Psoas muscle (tissue), 8 donors: Measurements from ENCODE around the gene STAU1. TPM values are rescaled to one million over a fixed set of nuclear protein-coding genes. Genes with fewer than 3 reads are reported as not detected.
"Not testable (repeated sequence)": the region's sequence is repeated elsewhere in the genome, so short reads cannot be mapped to it uniquely, and the experiment has no call there.

Experiments
- ATAC-seq, 4 donors: fragments of 200-7000 bp; cut with Tn5 transposase; one replicate each; pipeline ENCODE4 v1.9.1; 2020; ENCODE audit warnings: moderate library complexity in 3 of 4, mild to moderate bottlenecking in 2 of 4
- DNase-seq, 2 donors: peaks; one replicate each; pipeline ENCODE4 v3.0.0-alpha.2; 2020
- H3K27ac ChIP-seq: fragments of 200-600 bp; one replicate; pipeline ENCODE4 v1.8.0; 2022
- H3K27me3 ChIP-seq, 3 donors: fragments of 200-600 bp in 1 of 3; one replicate each; pipeline versions ENCODE4 v1.6.1 to v1.8.0; 2013 to 2022; ENCODE audit warnings: low read length in 2 of 3, mild to moderate bottlenecking in 2 of 3, moderate library complexity in 1 of 3; ENCODE audit not compliant: insufficient read depth in 3 of 3
- H3K36me3 ChIP-seq, 2 donors: fragments of 200-600 bp in 1 of 2; one replicate each; pipeline versions ENCODE4 v1.6.1 to v1.8.0; 2013 to 2022; ENCODE audit warnings: low read depth in 1 of 2, mild to moderate bottlenecking in 1 of 2, moderate library complexity in 1 of 2; ENCODE audit not compliant: insufficient read depth in 1 of 2
- H3K4me1 ChIP-seq: fragments of 200-600 bp; one replicate; pipeline ENCODE4 v1.8.0; 2022
- H3K4me3 ChIP-seq: fragments of 200-600 bp; one replicate; pipeline ENCODE4 v1.8.0; 2022; ENCODE audit warnings: mild to moderate bottlenecking
- H3K9me3 ChIP-seq: fragments of 200-600 bp; one replicate; pipeline ENCODE4 v1.8.0; 2022
- CTCF ChIP-seq: fragments of 200-600 bp; IDR thresholded peaks from one replicate; pipeline ENCODE4 v1.8.0; 2022; ENCODE audit warnings: antibody characterized with exemption
- WGBS, 3 donors: extraction: QIAGEN DNeasy Blood & Tissue Kit; methylation state at CpG; one replicate each; pipeline versions ENCODE4 v1.1.6 to v1.1.7; 2013; 5-methylcytosine and 5-hydroxymethylcytosine counted together
- intact Hi-C, 2 donors: fragments of 100-400 bp; cut with DNase I; formaldehyde crosslinking; loops; one replicate each; pipeline versions ENCODE4 v1.11.0 to v1.14.2; 2022
- polyA plus RNA-seq, 3 donors: library from polyadenylated mRNA; stranded (reverse); fragments of 200-250 nt; gene quantifications; one replicate each; pipeline ENCODE4 v1.2.3, GENCODE V29; 2013
- total RNA-seq, 4 donors: library from RNA; stranded (reverse); fragmentation: NEBNext Ultra II Directional in 2 of 4; extraction: Animal tissue kit (Norgen Biotek cat#: 25700) in 2 of 4; gene quantifications; one replicate each; pipeline versions ENCODE4 v1.2.1 to v1.2.4, GENCODE V29; 2021 to 2023
- donor health status: healthy with polysubstance abuse.
- donor health status: DM: no; HTN: no; CAD: no; lungs with moderate emphysema.
- donor health status: Bipolar disorder and iron deficiency.
- donor health status: healthy.
- donor health status: DM: yes; HTN: yes; CAD: no.
- donor health status: DM: no; HTN: no; CAD: no.
- donor health status: DM: no; HTN: no; CAD: no.
- donor health status: DM: yes; HTN: yes; CAD: no.

Gene STAU1
- total and polyA plus RNA-seq, 7 donors, result 30.2 to 85.2 (median 58.8) TPM

DNA sequence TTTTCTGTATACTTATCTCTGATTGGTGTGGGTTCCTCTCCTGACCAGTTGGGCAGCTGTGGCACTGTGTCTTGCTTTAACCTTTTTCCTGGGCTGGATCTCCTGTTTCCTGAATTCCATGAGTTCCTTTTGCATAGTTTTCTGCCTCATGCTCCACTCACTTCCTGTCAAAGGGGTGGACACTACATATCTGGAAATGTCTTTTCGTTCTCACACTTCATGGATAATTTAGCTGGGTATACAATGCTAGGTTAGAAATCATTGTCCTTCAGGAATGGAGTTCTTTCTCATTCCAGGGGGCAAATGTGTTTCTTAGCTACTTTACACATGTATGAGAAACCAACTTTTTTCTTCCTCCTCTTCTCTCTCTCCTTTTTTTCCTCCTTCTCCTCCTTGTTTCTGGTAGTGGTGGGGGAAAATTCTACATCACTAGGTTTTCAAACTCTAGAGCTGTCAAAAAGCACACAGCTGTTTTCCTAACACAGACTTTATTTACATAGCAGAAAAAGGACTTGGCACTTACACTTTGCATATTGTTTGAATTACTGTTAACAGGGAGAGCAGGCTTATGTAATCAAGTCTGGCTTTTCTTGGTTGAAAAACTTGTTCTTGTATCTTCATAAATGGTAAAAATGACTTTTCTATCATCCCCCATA, 22.1 kb upstream of the STAU1 start:
- no peak for TF ChIP-seq CTCF
- no peak overlapping the region for H3K27ac ChIP-seq
- H3K36me3 ChIP-seq, result no peaks in the 10 kb centered on the region
- WGBS, 3 donors, result 84 to 88% (median 86%) methylated on average over 1 of the region's 1 CpG
- H3K9me3 ChIP-seq, result no peaks in the 10 kb centered on the region
- intact Hi-C loops, result no loop called here
- H3K27me3 ChIP-seq, result no peaks in the 10 kb centered on the region
- no peak for ATAC-seq
- H3K4me1 ChIP-seq, result no peaks in the 10 kb centered on the region
- no peak for DNase-seq
- H3K4me3 ChIP-seq, result no peak overlapping the region

DNA sequence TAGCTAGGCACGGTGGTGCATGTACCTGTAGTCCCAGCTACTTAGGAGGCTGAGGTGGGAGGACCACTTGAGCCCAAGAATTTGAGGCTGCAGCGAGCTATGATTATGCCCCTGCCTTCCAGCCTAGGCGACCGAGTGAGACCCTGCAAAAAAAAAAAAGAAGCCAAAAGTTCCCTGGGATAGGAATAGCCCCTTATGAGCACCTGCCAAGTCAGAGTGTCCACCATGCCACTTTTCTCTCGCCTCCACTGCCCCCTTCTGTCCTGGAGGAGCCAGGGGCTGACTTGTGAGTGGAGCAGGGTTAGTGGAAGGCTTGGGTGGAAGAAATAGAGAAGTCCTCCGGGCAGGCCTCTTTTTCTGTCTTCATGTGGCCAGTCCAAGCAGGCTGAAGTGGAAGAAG, 18.9 kb upstream of the STAU1 start:
- Histone ChIP-seq H3K4me1 (no peaks in the 10 kb centered on the region), H3K36me3 (no peaks in the 10 kb centered on the region), H3K27ac (no peak overlapping the region), H3K9me3 (no peaks in the 10 kb centered on the region), H3K27me3 (no peaks in the 10 kb centered on the region), H3K4me3 (no peak overlapping the region)
- intact Hi-C loops, result no loop called here
- DNase-seq (no peak), ATAC-seq (no peak)
- TF ChIP-seq CTCF, result no peak
- 90 to 94% (median 91%) methylated on average over 6 of the region's 6 CpGs for WGBS, 3 donors

GRCh38 chr20:49203746-49204145, 15.6 kb upstream of the STAU1 start:
- H3K36me3 ChIP-seq, result no peaks in the 10 kb centered on the region
- no peak for TF ChIP-seq CTCF
- DNase-seq (no peak), ATAC-seq (no peak)
- intact Hi-C loops, result no loop called here
- no peaks in the 10 kb centered on the region for H3K9me3 ChIP-seq
- no peak overlapping the region for H3K4me3 ChIP-seq
- no peaks in the 10 kb centered on the region for H3K4me1 ChIP-seq
- no peaks in the 10 kb centered on the region for H3K27me3 ChIP-seq
- no peak overlapping the region for H3K27ac ChIP-seq
- 71 to 91% (median 74%) methylated on average over 9 of the region's 9 CpGs for WGBS, 3 donors

DNA sequence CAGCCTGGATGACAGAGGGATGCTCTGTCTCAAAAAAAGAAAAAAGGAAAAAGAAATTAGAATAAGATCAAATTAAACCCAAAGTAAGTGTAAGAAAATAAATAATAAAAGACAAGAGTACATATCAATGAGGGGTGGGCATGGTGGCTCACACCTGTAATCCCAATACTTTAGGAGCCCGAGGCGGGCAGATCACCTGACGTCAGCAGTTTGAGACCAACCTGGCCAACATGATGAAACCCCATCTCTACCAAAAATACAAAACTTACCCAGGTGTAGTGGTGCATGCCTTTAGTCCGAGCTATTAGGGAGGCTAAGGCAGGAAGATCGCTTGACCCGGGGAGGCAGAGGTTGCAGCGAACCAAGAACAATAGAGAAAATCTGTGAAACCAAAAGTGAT, 14.9 kb upstream of the STAU1 start:
- no peaks in the 10 kb centered on the region for H3K27me3 ChIP-seq
- DNase-seq (no peak), ATAC-seq (no peak)
- H3K36me3 ChIP-seq, result no peaks in the 10 kb centered on the region
- no peaks in the 10 kb centered on the region for H3K9me3 ChIP-seq
- TF ChIP-seq CTCF, result no peak
- H3K4me1 ChIP-seq, result no peaks in the 10 kb centered on the region
- no peak overlapping the region for H3K27ac ChIP-seq
- 86 to 92% (median 90%) methylated on average over 7 of the region's 7 CpGs for WGBS, 3 donors
- intact Hi-C loops, result no loop called here
- H3K4me3 ChIP-seq, result no peak overlapping the region

GRCh38 chr20:49199729-49200293, 11.7 kb upstream of the STAU1 start:
- DNase-seq (no peak), ATAC-seq (no peak)
- no peaks in the 10 kb centered on the region for H3K9me3 ChIP-seq
- no peaks in the 10 kb centered on the region for H3K27me3 ChIP-seq
- no peaks in the 10 kb centered on the region for H3K36me3 ChIP-seq
- no peak overlapping the region for H3K27ac ChIP-seq
- no peaks in the 10 kb centered on the region for H3K4me1 ChIP-seq
- intact Hi-C loops, result no loop called here
- no peak for TF ChIP-seq CTCF
- 84 to 88% (median 86%) methylated on average over 4 of the region's 4 CpGs for WGBS, 3 donors
- no peak overlapping the region for H3K4me3 ChIP-seq

GRCh38 chr20:49192944-49193518, 4.9 kb upstream of the STAU1 start:
- ATAC-seq, DNase-seq, H3K4me1 ChIP-seq, H3K9me3 ChIP-seq, H3K27me3 ChIP-seq, H3K27ac ChIP-seq, H3K4me3 ChIP-seq, H3K36me3 ChIP-seq, intact Hi-C loops: not testable (repeated sequence)
- 72 to 82% (median 77%) methylated on average over 11 of the region's 11 CpGs for WGBS, 3 donors
